ENCODE measurements around the gene CLK3.
A peak's percentile ranks its signal among the peaks of the same experiment; 100 is the strongest.

The CLK3 gene

GRCh38 chr15:74646480-74646879 lies 30.8 kb downstream of the CLK3 start:
- TF ChIP-seq, protein P1, sequence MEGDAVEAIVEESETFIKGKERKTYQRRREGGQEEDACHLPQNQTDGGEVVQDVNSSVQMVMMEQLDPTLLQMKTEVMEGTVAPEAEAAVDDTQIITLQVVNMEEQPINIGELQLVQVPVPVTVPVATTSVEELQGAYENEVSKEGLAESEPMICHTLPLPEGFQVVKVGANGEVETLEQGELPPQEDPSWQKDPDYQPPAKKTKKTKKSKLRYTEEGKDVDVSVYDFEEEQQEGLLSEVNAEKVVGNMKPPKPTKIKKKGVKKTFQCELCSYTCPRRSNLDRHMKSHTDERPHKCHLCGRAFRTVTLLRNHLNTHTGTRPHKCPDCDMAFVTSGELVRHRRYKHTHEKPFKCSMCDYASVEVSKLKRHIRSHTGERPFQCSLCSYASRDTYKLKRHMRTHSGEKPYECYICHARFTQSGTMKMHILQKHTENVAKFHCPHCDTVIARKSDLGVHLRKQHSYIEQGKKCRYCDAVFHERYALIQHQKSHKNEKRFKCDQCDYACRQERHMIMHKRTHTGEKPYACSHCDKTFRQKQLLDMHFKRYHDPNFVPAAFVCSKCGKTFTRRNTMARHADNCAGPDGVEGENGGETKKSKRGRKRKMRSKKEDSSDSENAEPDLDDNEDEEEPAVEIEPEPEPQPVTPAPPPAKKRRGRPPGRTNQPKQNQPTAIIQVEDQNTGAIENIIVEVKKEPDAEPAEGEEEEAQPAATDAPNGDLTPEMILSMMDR (IDR thresholded peaks at IDR 0.05; ENCODE audit: low read depth, low read length), result no peak

DNA sequence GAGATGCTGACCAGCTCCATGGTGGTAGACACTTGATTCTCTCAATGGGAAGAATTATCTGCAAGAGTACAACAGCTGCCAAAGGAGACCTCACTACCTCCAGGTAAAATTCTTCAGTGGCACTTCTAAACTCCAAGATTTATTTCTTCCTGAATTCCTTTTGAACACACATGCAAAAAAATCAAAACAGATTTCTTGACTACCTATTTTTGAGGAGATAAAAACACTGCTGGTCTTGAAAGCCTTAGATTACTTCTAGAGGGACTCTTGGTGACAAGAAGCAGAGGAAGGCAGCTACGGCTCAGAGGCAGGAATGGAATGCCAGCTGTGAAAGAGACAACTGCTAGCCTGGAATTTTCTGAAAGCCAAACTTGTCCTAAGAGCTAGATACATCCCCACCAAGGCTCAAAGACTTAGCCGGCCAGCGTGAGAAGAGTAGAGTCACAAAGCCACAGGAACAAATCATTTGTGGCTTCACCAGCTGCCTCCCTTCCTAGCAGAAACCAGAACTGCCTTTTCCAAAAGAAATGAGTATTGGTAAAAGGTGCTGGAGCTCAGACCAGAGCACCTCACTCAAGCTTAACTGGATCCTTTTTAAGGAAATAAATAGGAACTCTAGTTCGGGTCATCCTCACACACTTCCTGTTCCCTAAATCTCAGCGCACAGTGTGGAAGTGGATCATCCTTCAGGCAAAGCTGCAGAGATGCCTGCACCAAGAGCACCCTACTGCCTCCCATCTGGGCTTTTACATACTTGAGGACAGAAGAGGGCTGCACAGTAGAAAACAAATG lies 32.6 kb downstream of the CLK3 start:
- TF ChIP-seq, protein P1 (IDR thresholded peaks at IDR 0.05; ENCODE audit: low read depth, low read length), result no peak
- DNase-seq (ENCODE audit: extremely low read depth, low read depth), result no peak

More at GRCh38 chr15:74646480-74646879, 30.8 kb downstream of the CLK3 start:
- DNase-seq (ENCODE audit: extremely low read depth, low read depth), result no peak

GRCh38 chr15:74651242-74651741 lies 35.7 kb downstream of the CLK3 start:
- TF ChIP-seq, protein P1 (IDR thresholded peaks at IDR 0.05; ENCODE audit: low read depth, low read length), result no peak

GRCh38 chr15:74653426-74654102 lies 37.9 kb downstream of the CLK3 start:
- DNase-seq (ENCODE audit: extremely low read depth, low read depth), result peak; percentile 60
- TF ChIP-seq, protein P1 (IDR thresholded peaks at IDR 0.05; ENCODE audit: low read depth, low read length), result no peak

More at GRCh38 chr15:74651242-74651741, 35.7 kb downstream of the CLK3 start:
- no peak for DNase-seq (ENCODE audit: extremely low read depth, low read depth)

- TF ChIP-seq, protein P1 (IDR thresholded peaks at IDR 0.05; ENCODE audit: low read depth, low read length), result no peak
- no peak for DNase-seq (ENCODE audit: extremely low read depth, low read depth)
These were observed 39.8 kb downstream of the CLK3 start for GRCh38 chr15:74655424-74655823.

- DNase-seq (ENCODE audit: extremely low read depth, low read depth), result no peak
- TF ChIP-seq, protein P1 (IDR thresholded peaks at IDR 0.05; ENCODE audit: low read depth, low read length), result no peak
These were observed 41.4 kb downstream of the CLK3 start for GRCh38 chr15:74656935-74657535.
